Measurements from ENCODE around the gene PPP1R12B. TPM values are rescaled to one million over a fixed set of nuclear protein-coding genes. Genes with fewer than 3 reads are reported as not detected.
"Not testable (repeated sequence)": the region's sequence is repeated elsewhere in the genome, so short reads cannot be mapped to it uniquely, and the experiment has no call there.

PPP1R12B gene
- total and polyA plus RNA-seq, 12 donors, result 16.5 to 969 (median 604) TPM

- no peaks in the 10 kb centered on the region for H3K9me3 ChIP-seq
- no peak for DNase-seq
- peak in 1 of 8 donors; percentile 28 for ATAC-seq
- intact Hi-C loops (cut with DNase I), result loop anchor here in 1 of 10 donors (5.0 kb wide), 1 partner anchor 64 kb away; the partner anchor contains the start of gene PPP1R12B
- no peak overlapping the region for H3K4me3 ChIP-seq
- TF ChIP-seq, protein P1, sequence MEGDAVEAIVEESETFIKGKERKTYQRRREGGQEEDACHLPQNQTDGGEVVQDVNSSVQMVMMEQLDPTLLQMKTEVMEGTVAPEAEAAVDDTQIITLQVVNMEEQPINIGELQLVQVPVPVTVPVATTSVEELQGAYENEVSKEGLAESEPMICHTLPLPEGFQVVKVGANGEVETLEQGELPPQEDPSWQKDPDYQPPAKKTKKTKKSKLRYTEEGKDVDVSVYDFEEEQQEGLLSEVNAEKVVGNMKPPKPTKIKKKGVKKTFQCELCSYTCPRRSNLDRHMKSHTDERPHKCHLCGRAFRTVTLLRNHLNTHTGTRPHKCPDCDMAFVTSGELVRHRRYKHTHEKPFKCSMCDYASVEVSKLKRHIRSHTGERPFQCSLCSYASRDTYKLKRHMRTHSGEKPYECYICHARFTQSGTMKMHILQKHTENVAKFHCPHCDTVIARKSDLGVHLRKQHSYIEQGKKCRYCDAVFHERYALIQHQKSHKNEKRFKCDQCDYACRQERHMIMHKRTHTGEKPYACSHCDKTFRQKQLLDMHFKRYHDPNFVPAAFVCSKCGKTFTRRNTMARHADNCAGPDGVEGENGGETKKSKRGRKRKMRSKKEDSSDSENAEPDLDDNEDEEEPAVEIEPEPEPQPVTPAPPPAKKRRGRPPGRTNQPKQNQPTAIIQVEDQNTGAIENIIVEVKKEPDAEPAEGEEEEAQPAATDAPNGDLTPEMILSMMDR (IDR thresholded peaks at IDR 0.05), result no peak
- H3K27me3 ChIP-seq, result no peaks in the 10 kb centered on the region
- H3K36me3 ChIP-seq, result no peaks in the 10 kb centered on the region
- peak overlapping the region; percentile 50 to 86 (median 76) for H3K27ac ChIP-seq
- H3K4me1 ChIP-seq, result peaks cover 0 to 73% (median 38%) of the 10 kb centered on the region in 9 donors
These were observed 62.9 kb downstream of the PPP1R12B start for GRCh38 chr1:202411422-202411821.

DNA sequence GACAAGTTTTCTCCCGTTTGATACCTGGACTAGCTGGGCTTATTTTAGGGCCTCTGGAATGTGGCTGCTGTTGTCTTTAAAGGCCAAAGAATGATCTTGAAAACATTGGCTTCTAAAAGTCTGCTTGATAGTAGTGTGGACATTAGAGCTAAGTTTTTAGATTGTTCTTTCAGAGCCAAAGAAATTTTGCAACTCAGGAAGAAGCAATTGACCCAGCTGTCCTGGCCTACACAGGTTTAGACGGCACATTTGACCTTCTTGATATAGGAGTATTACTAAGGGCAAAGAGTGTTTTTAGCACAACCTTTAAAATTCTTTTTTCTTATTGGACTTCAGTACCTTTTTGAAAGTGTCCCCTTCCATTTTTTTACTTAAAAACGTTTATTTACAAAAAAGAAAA lies 63.9 kb downstream of the PPP1R12B start:
- peak overlapping the region; percentile 7 to 86 (median 76) for H3K27ac ChIP-seq
- peaks cover 0 to 72% (median 41%) of the 10 kb centered on the region in 9 donors for H3K4me1 ChIP-seq
- not testable (repeated sequence) for H3K9me3 ChIP-seq, DNase-seq, H3K36me3 ChIP-seq, H3K27me3 ChIP-seq, H3K4me3 ChIP-seq
- intact Hi-C loops (cut with DNase I), result loop anchor here in 1 of 10 donors (5.0 kb wide), 1 partner anchor 65 kb away; the partner anchor contains the start of gene PPP1R12B
- WGBS, 2 donors, result 35 to 36% methylated on average over 3 of the region's 3 CpGs
- peak in 4 of 8 donors; percentile 20 to 55 (median 37) for ATAC-seq

DNA sequence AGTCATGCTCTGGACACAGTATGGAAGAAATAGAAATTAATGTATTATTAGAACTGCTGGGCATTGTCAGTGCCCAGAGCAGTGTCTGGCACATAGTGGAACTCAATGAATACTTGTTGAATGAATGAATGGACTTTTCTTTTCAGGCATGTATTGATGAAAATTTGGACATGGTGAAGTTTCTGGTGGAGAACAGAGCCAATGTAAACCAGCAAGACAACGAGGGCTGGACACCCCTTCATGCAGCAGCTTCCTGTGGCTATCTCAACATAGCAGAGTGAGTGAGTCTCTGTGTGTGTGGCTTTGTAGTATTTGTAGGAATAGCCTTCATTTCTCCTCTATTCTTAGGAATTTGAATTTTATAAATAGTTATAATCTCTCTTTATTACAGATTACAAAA lies 68.1 kb downstream of the PPP1R12B start:
- H3K9me3 ChIP-seq, result no peaks in the 10 kb centered on the region
- DNase-seq (no peak), ATAC-seq (peak in 1 of 8 donors; percentile 43)
- no peaks in the 10 kb centered on the region for H3K27me3 ChIP-seq
- peaks cover 0 to 49% (median 29%) of the 10 kb centered on the region in 9 donors for H3K4me1 ChIP-seq
- intact Hi-C loops (cut with DNase I), result no loop called here
- H3K27ac ChIP-seq, result peak overlapping the region in 4 of 10 donors; percentile 39 to 55 (median 50)
- H3K36me3 ChIP-seq, result peaks cover 0 to 5% (median 0%) of the 10 kb centered on the region in 9 donors
- no peak overlapping the region for H3K4me3 ChIP-seq
- TF ChIP-seq, protein P1 (IDR thresholded peaks at IDR 0.05), result no peak
- WGBS, 2 donors, result 18 to 30% methylated on average over 1 of the region's 1 CpG

DNA sequence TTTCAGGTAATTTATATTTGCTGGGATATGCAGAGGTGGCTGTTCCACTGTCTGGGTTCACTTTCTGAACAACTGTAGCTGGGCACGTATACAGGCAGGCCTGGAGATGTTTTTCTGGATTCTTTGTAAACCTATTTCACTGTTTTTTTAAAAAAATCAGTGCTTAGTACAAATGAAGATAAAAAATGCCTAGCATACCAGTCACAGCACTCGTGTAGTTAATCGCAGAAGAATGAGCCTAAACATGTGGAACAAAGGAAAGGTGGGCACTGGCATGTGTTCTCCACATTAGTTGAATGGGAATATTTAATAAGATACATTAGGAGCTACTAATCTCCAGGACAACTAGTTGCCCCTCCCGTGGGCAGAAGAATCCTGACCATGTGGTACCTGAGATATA lies 68.6 kb downstream of the PPP1R12B start:
- H3K4me1 ChIP-seq, result peaks cover 0 to 44% (median 24%) of the 10 kb centered on the region in 9 donors

GRCh38 chr1:202417762-202418201 lies 69.3 kb downstream of the PPP1R12B start:
- H3K4me1 ChIP-seq, result peaks cover 0 to 39% (median 17%) of the 10 kb centered on the region in 9 donors

More for the DNA sequence above, 68.6 kb downstream of the PPP1R12B start:
- DNase-seq; ATAC-seq; intact Hi-C loops (cut with DNase I); H3K36me3 ChIP-seq; H3K27me3 ChIP-seq; H3K9me3 ChIP-seq; H3K4me3 ChIP-seq: not testable (repeated sequence)
- WGBS, 2 donors, result 50 to 61% methylated on average over 4 of the region's 4 CpGs
- peak overlapping the region in 4 of 10 donors; percentile 39 to 55 (median 50) for H3K27ac ChIP-seq

GRCh38 chr1:202419731-202420130 lies 71.2 kb downstream of the PPP1R12B start:
- DNase-seq; H3K27ac ChIP-seq; intact Hi-C loops (cut with DNase I); H3K27me3 ChIP-seq; H3K4me3 ChIP-seq; ATAC-seq; H3K9me3 ChIP-seq: not testable (repeated sequence)
- Histone ChIP-seq H3K36me3 (peaks cover 0 to 23% (median 0%) of the 10 kb centered on the region in 9 donors), H3K4me1 (peaks cover 0 to 26% (median 17%) of the 10 kb centered on the region in 9 donors)
- 94 to 99% methylated on average over 3 of the region's 3 CpGs for WGBS, 2 donors

More at GRCh38 chr1:202417762-202418201, 69.3 kb downstream of the PPP1R12B start:
- DNase-seq; H3K36me3 ChIP-seq; H3K27me3 ChIP-seq; intact Hi-C loops (cut with DNase I); H3K4me3 ChIP-seq; H3K9me3 ChIP-seq: not testable (repeated sequence)
- peak overlapping the region in 4 of 10 donors; percentile 39 to 55 (median 50) for H3K27ac ChIP-seq
- peak in 4 of 8 donors; percentile 22 to 49 (median 37) for ATAC-seq

DNA sequence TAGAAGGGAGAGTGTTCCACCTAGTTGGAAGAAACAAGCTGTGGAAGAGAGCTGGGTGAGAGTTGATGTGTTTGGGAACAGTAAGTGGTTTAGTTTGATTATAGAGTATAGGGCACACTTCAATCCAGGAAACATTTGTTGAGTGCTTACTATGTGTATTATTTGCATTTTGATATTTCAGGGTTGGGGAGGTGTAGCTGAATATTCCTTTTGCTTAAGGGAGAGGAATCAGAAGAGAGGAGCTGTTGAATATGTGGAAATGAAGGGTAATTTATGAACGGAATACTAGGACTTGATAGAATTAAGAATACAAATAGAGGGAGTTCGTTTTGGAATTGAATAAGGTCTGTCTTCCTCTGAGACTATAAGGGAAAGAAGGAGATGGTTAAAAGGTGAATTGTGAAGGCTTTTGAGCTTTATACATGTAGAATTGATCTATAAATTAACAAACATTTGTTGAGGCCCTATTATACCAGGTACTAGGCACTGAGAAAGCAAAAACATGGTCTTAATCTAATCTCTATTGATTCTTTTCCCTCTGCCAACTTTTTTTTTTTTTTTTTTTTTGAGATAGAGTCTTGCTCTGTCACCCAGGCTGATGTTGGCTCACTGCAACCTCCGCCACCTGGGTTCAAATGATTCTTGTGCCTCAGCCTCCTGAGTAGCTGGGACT lies 72.1 kb downstream of the PPP1R12B start:
- H3K4me3 ChIP-seq; H3K27me3 ChIP-seq; H3K9me3 ChIP-seq; H3K27ac ChIP-seq; ATAC-seq; DNase-seq; intact Hi-C loops (cut with DNase I): not testable (repeated sequence)
- H3K36me3 ChIP-seq, result peaks cover 0 to 23% (median 0%) of the 10 kb centered on the region in 9 donors
- 80 to 84% methylated on average over 3 of the region's 3 CpGs for WGBS, 2 donors
- peaks cover 0 to 25% (median 17%) of the 10 kb centered on the region in 9 donors for H3K4me1 ChIP-seq

- H3K4me3 ChIP-seq; H3K27ac ChIP-seq; ATAC-seq; intact Hi-C loops (cut with DNase I); DNase-seq; H3K27me3 ChIP-seq; H3K9me3 ChIP-seq: not testable (repeated sequence)
- Histone ChIP-seq H3K36me3 (peaks cover 0 to 38% (median 0%) of the 10 kb centered on the region in 9 donors), H3K4me1 (peaks cover 0 to 16% (median 5%) of the 10 kb centered on the region in 9 donors)
These were observed 74.2 kb downstream of the PPP1R12B start for GRCh38 chr1:202422709-202423108.

DNA sequence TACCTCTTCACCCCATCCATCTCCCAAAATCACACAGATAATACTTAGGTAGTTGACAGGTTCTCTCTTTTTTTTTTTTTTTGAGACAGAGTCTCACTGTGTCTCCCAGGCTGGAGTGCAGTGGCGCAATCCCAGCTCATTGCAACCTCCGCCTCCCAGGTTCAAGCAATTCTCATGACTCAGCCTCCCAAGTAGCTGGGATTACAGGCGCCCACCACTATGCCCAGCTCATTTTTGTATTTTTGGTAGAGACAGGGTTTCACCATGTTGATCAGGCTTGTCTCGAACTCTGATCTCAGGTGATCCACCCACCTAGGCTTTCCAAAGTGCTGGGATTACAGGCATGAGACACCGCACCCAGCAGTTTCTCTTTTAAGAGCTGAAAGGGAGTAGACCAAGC lies 75.8 kb downstream of the PPP1R12B start:
- ATAC-seq; H3K27me3 ChIP-seq; H3K27ac ChIP-seq; DNase-seq; intact Hi-C loops (cut with DNase I); H3K4me3 ChIP-seq; H3K9me3 ChIP-seq: not testable (repeated sequence)
- Histone ChIP-seq H3K36me3 (peaks cover 0 to 42% (median 0%) of the 10 kb centered on the region in 9 donors), H3K4me1 (peaks cover 0 to 20% (median 6%) of the 10 kb centered on the region in 9 donors)
- WGBS, 2 donors, result 97% methylated on average over 5 of the region's 5 CpGs
